ENCODE data around the gene LTBP4. TPM values are rescaled to one million over a fixed set of nuclear protein-coding genes. Genes with fewer than 3 reads are reported as not detected.
"Not testable (repeated sequence)": the region's sequence is repeated elsewhere in the genome, so short reads cannot be mapped to it uniquely, and the experiment has no call there.

Gene LTBP4
- total RNA-seq, 4 donors from 2014 or later = 134 to 276 (median 196) TPM

GRCh38 chr19:40641281-40641680, 40.1 kb downstream of the LTBP4 start:
- Histone ChIP-seq H3K27me3 (no peaks in the 10 kb centered on the region), H3K27ac (peak overlapping the region in 1 of 3 donors; percentile 48), H3K36me3 (no peaks in the 10 kb centered on the region), H3K4me3 (replicated peaks in 1 of 3) (no peak overlapping the region), H3K4me1 (peaks cover 9 to 16% of the 10 kb centered on the region in 2 donors), H3K9me3 (no peaks in the 10 kb centered on the region)
- intact Hi-C loops (cut with DNase I) = no loop called here
- no peak for TF ChIP-seq POLR2A (IDR thresholded peaks at IDR 0.05)
- TF ChIP-seq, protein P1, sequence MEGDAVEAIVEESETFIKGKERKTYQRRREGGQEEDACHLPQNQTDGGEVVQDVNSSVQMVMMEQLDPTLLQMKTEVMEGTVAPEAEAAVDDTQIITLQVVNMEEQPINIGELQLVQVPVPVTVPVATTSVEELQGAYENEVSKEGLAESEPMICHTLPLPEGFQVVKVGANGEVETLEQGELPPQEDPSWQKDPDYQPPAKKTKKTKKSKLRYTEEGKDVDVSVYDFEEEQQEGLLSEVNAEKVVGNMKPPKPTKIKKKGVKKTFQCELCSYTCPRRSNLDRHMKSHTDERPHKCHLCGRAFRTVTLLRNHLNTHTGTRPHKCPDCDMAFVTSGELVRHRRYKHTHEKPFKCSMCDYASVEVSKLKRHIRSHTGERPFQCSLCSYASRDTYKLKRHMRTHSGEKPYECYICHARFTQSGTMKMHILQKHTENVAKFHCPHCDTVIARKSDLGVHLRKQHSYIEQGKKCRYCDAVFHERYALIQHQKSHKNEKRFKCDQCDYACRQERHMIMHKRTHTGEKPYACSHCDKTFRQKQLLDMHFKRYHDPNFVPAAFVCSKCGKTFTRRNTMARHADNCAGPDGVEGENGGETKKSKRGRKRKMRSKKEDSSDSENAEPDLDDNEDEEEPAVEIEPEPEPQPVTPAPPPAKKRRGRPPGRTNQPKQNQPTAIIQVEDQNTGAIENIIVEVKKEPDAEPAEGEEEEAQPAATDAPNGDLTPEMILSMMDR (IDR thresholded peaks at IDR 0.05) = no peak
- no peak for DNase-seq
- WGBS, 2 donors = 77 to 84% methylated on average over 7 of the region's 7 CpGs

DNA sequence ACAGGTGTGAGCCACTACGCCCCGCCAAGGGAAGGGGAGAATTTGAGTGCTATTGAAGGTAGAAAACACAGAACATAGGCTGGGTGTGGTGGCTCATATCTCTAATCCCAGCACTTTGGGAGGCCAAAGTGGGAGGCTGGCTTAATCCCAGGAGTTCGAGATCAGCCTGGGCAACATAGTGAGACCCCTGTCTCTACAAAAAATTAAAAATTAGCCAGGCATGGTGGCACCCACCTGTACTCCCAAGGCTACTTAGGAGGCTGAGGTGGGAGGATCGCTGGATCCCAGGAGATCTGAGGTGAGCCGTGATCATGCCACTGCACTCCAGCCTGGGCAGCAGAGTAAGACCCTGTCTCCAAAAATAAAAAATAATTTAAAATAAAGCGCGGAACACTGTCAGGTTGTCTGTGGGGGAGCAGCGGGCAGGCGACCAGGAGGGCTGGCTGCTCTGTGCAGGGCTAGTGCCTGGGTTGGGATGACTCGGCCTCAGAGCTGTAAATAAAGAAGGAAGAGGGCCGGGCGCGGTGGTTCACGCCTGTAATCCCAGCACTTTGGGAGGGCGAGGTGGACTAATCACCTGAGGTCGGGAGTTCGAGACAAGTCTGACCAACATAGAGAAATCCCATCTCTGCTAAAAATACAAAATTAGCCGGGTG, 41.0 kb downstream of the LTBP4 start:
- no peak overlapping the region for H3K4me3 ChIP-seq (replicated peaks in 1 of 3)
- H3K36me3 ChIP-seq = no peaks in the 10 kb centered on the region
- no peaks in the 10 kb centered on the region for H3K9me3 ChIP-seq
- H3K4me1 ChIP-seq = peaks cover 18 to 23% of the 10 kb centered on the region in 2 donors
- intact Hi-C loops (cut with DNase I) = no loop called here
- no peak overlapping the region for H3K27ac ChIP-seq
- TF ChIP-seq, protein P1 (IDR thresholded peaks at IDR 0.05) = no peak
- no peak for TF ChIP-seq POLR2A (IDR thresholded peaks at IDR 0.05)
- 93% methylated on average over 18 of the region's 18 CpGs for WGBS, 2 donors
- H3K27me3 ChIP-seq = no peaks in the 10 kb centered on the region
- no peak for DNase-seq

DNA sequence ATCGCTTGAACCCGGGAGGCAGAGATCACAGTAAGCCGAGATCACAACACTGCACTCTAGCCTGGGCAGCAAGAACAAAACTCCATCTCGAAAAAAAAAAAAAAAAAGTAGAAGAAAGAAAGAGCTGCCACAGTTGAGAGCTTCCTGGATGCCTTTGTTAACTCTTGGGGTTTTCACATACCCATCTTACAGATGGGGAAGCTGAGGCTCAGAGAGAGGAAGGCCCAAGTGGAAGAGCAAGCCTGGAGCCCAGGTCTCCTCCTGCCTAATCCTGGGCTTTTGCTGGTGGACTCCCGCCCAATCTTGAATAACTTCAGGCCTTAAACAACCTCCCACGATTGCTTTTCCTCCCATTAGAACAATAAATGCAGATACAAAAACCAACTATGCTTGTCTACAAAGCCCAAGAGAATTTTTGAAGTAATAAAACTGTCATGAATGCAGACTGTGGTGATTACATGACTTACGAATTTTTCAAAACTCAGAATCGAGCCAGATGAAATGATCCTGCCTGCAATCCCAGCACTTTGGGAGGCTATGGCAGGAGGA, 41.7 kb downstream of the LTBP4 start:
- WGBS, 2 donors = 83 to 86% methylated on average over 8 of the region's 8 CpGs
- H3K27me3 ChIP-seq = no peaks in the 10 kb centered on the region
- H3K9me3 ChIP-seq = no peaks in the 10 kb centered on the region
- H3K4me3 ChIP-seq (replicated peaks in 1 of 3) = no peak overlapping the region
- no peaks in the 10 kb centered on the region for H3K36me3 ChIP-seq
- no peak overlapping the region for H3K27ac ChIP-seq
- intact Hi-C loops (cut with DNase I) = no loop called here
- no peak for TF ChIP-seq POLR2A (IDR thresholded peaks at IDR 0.05)
- TF ChIP-seq, protein P1 (IDR thresholded peaks at IDR 0.05) = no peak
- H3K4me1 ChIP-seq = peaks cover 18 to 23% of the 10 kb centered on the region in 2 donors
- no peak for DNase-seq

- WGBS, 2 donors = 85 to 92% methylated on average over 5 of the region's 5 CpGs
- Histone ChIP-seq H3K4me3 (replicated peaks in 1 of 3) (no peak overlapping the region), H3K9me3 (no peaks in the 10 kb centered on the region), H3K36me3 (no peaks in the 10 kb centered on the region), H3K27me3 (no peaks in the 10 kb centered on the region), H3K27ac (peak overlapping the region; percentile 57 to 89 (median 88)), H3K4me1 (peaks cover 18 to 26% of the 10 kb centered on the region in 2 donors)
- intact Hi-C loops (cut with DNase I) = no loop called here
- no peak for DNase-seq
- TF ChIP-seq, protein P1 (IDR thresholded peaks at IDR 0.05) = no peak
- no peak for TF ChIP-seq POLR2A (IDR thresholded peaks at IDR 0.05)
These were observed 45.6 kb downstream of the LTBP4 start for GRCh38 chr19:40646743-40647254.

DNA sequence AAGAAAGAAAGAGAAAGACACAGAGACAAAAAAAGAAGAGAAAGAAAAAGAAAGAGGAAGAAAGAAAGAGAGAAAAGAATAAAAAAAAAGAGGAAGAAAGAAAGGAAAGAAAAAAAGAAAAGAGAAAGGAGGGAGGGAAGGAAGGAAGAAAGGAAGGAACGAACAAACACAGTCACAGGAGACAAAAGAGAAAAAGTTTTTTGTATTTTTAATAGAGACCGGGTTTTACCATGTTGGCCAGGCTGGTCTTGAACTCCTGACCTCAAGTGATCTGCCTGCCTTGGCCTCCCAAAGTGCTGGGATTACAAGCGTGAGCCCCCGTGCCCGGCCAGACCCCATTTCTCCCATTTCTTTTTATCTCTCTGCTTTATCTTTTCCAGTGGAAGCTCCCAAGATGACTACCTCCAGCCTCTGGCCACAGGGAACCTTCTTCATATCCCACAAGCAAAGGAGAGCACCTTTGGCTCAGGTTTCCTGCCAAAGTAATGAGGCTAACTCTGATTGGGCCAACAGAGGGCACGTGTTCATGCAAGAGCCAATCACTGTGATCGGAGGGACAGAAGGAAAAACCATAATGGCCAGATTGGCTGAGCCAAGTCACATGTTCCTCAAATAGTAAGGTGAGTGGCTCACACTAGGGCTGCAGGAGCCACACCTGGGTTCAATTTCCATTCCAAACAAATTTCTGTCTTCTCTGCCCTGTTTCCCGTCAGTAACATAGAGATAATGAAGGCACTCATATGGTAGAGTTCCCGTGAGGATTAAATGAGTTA, 48.9 kb downstream of the LTBP4 start:
- not testable (repeated sequence) for H3K9me3 ChIP-seq; H3K36me3 ChIP-seq; H3K4me3 ChIP-seq (replicated peaks in 1 of 3); DNase-seq; H3K27me3 ChIP-seq
- peak overlapping the region; percentile 6 to 36 (median 14) for H3K27ac ChIP-seq
- intact Hi-C loops (cut with DNase I) = loop anchor here (10.0 kb wide), 1 partner anchor 485 kb away; no protein-coding TSS in a partner anchor
- H3K4me1 ChIP-seq = peaks cover 13 to 29% of the 10 kb centered on the region in 2 donors
- 89 to 90% methylated on average over 9 of the region's 9 CpGs for whole genome bisulfite sequencing, 2 donors
